ENCODE data around the gene MNS1. TPM values are rescaled to one million over a fixed set of nuclear protein-coding genes. Genes with fewer than 3 reads are reported as not detected.

The MNS1 gene
- total and polyA plus RNA-seq, 9 of the 15 experiments (the other 6 are each of a cell fraction or from before 2014, with no cell fraction given), result 1.1 to 10.3 (median 2.5) TPM

DNA sequence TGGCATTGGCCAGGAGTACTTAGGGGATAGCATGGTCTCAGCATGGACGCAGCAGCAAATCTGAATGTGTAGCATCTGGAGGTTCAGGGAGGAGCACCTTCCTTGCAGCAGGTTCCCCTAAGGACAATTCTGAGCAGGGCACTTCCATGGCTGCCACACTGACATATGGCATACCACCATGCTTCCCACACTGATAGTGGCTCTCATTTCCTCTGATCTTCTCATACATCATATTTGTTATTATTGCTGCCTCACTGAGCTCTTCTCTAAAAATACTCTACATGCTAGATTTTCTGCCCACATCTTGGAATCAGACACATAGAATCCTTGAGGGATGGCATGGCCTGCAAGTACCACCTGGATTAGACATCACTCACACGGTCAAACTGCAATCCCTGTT lies 7.3 kb upstream of the MNS1 start:
- no peaks in the 10 kb centered on the region for H3K27me3 ChIP-seq (ENCODE audit: control insufficient read depth in 2 of 2, insufficient read depth in 2 of 2, low read length in 2 of 2)
- CTCF ChIA-PET (ENCODE audit: low intra/inter-chr PET ratio), result no interaction called here
- no peaks in the 10 kb centered on the region for H3K9me1 ChIP-seq (ENCODE audit: control insufficient read depth, insufficient read depth, low read length)
- TF ChIP-seq ERF (CRISPR knock-in tag; IDR thresholded peaks at IDR 0.05), result no peak
- TF ChIP-seq ETV5 (CRISPR knock-in tag; IDR thresholded peaks at IDR 0.05; ENCODE audit: low read depth), result no peak
- TF ChIP-seq, protein P1, sequence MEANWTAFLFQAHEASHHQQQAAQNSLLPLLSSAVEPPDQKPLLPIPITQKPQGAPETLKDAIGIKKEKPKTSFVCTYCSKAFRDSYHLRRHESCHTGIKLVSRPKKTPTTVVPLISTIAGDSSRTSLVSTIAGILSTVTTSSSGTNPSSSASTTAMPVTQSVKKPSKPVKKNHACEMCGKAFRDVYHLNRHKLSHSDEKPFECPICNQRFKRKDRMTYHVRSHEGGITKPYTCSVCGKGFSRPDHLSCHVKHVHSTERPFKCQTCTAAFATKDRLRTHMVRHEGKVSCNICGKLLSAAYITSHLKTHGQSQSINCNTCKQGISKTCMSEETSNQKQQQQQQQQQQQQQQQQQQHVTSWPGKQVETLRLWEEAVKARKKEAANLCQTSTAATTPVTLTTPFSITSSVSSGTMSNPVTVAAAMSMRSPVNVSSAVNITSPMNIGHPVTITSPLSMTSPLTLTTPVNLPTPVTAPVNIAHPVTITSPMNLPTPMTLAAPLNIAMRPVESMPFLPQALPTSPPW (CRISPR knock-in tag; IDR thresholded peaks at IDR 0.05), result no peak
- H3K4me1 ChIP-seq (replicated peaks in 1 of 2; ENCODE audit: control insufficient read depth in 2 of 2, insufficient read depth in 2 of 2, low read length in 2 of 2), result peaks cover 0 to 8% of the 10 kb centered on the region in 2 experiments; a peak in 2 of 5 replicates
- no peak overlapping the region for H3K4me2 ChIP-seq (ENCODE audit: insufficient read depth, low read length)
- FAIRE-seq (no peak), ATAC-seq (no peak), DNase-seq (ENCODE audit: extremely low read depth in 1 of 4, low spot score in 3 of 4) (no peak)
- BruUV-seq (replicated peaks), result no TSS peak
- H3K36me3 ChIP-seq (ENCODE audit: control insufficient read depth, insufficient read depth, low read length), result no peaks in the 10 kb centered on the region
- in situ Hi-C loops (cut with MboI) (no loop called here), intact Hi-C loops (cut with micrococcal nuclease) (no loop called here)
- H2AFZ ChIP-seq (ENCODE audit: low read depth, low read length), result no peak overlapping the region
- H3K79me2 ChIP-seq (ENCODE audit: control insufficient read depth, insufficient read depth, low read length), result no peaks in the 10 kb centered on the region
- no peak overlapping the region for H3K27ac ChIP-seq (ENCODE audit: extremely low read depth, low read depth, low read length)
- H3K4me3 ChIP-seq, result no peak overlapping the region
- no peak overlapping the region for H3K9ac ChIP-seq (ENCODE audit: insufficient read depth in 1 of 2, low read depth in 2 of 2, low read length in 2 of 2)
- no peaks in the 10 kb centered on the region for H4K20me1 ChIP-seq (replicated peaks; ENCODE audit: control insufficient read depth, insufficient read depth, low read length)
- WGBS (ENCODE audit: insufficient coverage, low coverage, missing lambda C conversion rate), result 23% methylated on average over 2 of the region's 2 CpGs
- POLR2A ChIA-PET, result no interaction called here
- H3K9me3 ChIP-seq (replicated peaks; ENCODE audit: control insufficient read depth, insufficient read depth, low read depth, low read length), result no peaks in the 10 kb centered on the region

DNA sequence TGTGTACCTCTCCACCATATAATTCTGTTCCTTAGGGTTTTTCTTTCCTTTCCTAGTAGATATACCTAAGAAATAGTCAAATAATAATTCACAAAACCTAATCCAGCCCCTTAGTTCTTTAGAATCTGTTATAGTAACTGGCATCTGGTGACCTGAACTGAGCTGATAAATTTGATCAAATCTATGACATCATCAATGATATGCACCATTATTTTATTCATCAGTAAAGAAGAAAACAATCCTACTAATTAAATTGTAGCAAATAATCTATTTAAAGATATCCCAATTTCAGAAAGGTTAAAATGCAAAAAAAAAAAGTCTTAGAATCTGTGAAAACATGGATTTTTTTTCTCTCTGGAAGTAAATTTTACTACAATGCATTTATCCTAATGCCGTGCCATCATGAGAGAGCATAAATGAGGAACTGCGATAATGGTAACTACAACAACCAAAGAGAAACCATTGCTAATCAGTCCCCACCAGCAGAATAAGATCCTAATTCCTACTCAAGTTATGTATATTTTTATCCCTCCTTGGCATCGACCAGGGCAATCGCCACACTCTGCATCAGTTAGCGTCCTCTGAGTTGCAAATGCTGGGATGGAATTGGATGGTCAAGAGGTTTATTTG lies 6.6 kb upstream of the MNS1 start:
- ChIA-PET CTCF (ENCODE audit: low intra/inter-chr PET ratio) (no interaction called here), POLR2A (no interaction called here)
- WGBS (ENCODE audit: insufficient coverage, low coverage, missing lambda C conversion rate), result 7% methylated on average over 5 of the region's 5 CpGs
- Histone ChIP-seq H3K79me2 (ENCODE audit: control insufficient read depth, insufficient read depth, low read length) (no peaks in the 10 kb centered on the region), H3K27ac (ENCODE audit: extremely low read depth, low read depth, low read length) (no peak overlapping the region), H3K4me3 (no peak overlapping the region), H3K9me1 (ENCODE audit: control insufficient read depth, insufficient read depth, low read length) (no peaks in the 10 kb centered on the region), H3K4me2 (ENCODE audit: insufficient read depth, low read length) (no peak overlapping the region), H3K27me3 (ENCODE audit: control insufficient read depth in 2 of 2, insufficient read depth in 2 of 2, low read length in 2 of 2) (no peaks in the 10 kb centered on the region), H2AFZ (ENCODE audit: low read depth, low read length) (no peak overlapping the region), H3K9ac (ENCODE audit: insufficient read depth in 1 of 2, low read depth in 2 of 2, low read length in 2 of 2) (no peak overlapping the region), H4K20me1 (replicated peaks; ENCODE audit: control insufficient read depth, insufficient read depth, low read length) (no peaks in the 10 kb centered on the region), H3K4me1 (replicated peaks in 1 of 2; ENCODE audit: control insufficient read depth in 2 of 2, insufficient read depth in 2 of 2, low read length in 2 of 2) (peaks cover 0 to 8% of the 10 kb centered on the region in 2 experiments; a peak in 2 of 5 replicates), H3K36me3 (ENCODE audit: control insufficient read depth, insufficient read depth, low read length) (no peaks in the 10 kb centered on the region), H3K9me3 (replicated peaks; ENCODE audit: control insufficient read depth, insufficient read depth, low read depth, low read length) (no peaks in the 10 kb centered on the region)
- in situ Hi-C loops (cut with MboI) (no loop called here), intact Hi-C loops (cut with micrococcal nuclease) (no loop called here)
- BruUV-seq (replicated peaks), result no TSS peak
- ATAC-seq (no peak), FAIRE-seq (no peak), DNase-seq (ENCODE audit: extremely low read depth in 1 of 4, low spot score in 3 of 4) (no peak)
- TF ChIP-seq SPI1 (IDR thresholded peaks at IDR 0.05; ENCODE audit: borderline replicate concordance, low read depth, low read length), result peak; percentile 80; the same call in 1 of the 2 replicates
- TF ChIP-seq, protein P2, sequence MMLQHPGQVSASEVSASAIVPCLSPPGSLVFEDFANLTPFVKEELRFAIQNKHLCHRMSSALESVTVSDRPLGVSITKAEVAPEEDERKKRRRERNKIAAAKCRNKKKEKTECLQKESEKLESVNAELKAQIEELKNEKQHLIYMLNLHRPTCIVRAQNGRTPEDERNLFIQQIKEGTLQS (IDR thresholded peaks at IDR 0.05), result peak; percentile 53
- TF ChIP-seq, protein P2 (CRISPR knock-in tag; conservative IDR thresholded peaks at IDR 0.05), result no peak
- TF ChIP-seq RFX1 (IDR thresholded peaks at IDR 0.05), result peak; percentile 11; the same call in 1 of the 2 replicates
- no peak for TF ChIP-seq HNRNPL (IDR thresholded peaks at IDR 0.05; ENCODE audit: low read depth, low read length)
- TF ChIP-seq GATAD2A (IDR thresholded peaks at IDR 0.05), result no peak
- no peak for TF ChIP-seq SRSF9 (IDR thresholded peaks at IDR 0.05; ENCODE audit: borderline replicate concordance, low read depth, low read length)
- 0 out of 2 replicates have a peak, but pooled peaks have one; percentile 30 for TF ChIP-seq ZNF766 (CRISPR knock-in tag; conservative IDR thresholded peaks at IDR 0.05)
- TF ChIP-seq ZFX (CRISPR knock-in tag; IDR thresholded peaks at IDR 0.05), result no peak

Data from K562 (cell line).